ENCODE data around the gene TSPAN9. TPM values are rescaled to one million over a fixed set of nuclear protein-coding genes. Genes with fewer than 3 reads are reported as not detected.

Gene TSPAN9
- total RNA-seq, 3 donors from 2014 or later = 16.8 to 44.9 (median 36.9) TPM

DNA sequence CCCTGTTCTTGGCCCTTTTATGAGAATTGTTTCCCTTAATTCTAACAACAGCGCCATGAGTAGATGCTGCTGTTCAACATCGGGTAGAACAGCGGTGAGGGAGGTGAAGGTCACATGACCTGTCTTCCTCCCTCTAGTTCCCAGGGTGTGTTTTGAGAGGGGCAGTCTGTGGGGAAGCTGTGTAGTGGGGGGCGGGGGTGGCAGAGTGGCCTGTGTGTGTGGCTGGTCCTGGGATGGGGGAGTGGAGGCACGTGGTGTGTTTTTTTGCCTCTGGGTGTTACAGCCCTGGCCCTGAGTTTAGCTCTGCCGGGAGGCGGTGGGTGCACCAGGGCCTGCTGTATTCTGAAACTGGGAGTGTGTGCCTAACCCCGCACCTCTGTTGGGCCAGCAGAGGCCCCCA is 202.7 kb downstream of the TSPAN9 start:
- Histone ChIP-seq H3K4me1 (no peaks in the 10 kb centered on the region), H3K36me3 (no peaks in the 10 kb centered on the region), H3K4me3 (no peak overlapping the region), H3K27me3 (no peaks in the 10 kb centered on the region), H3K27ac (no peak overlapping the region), H3K9me3 (no peaks in the 10 kb centered on the region)
- TF ChIP-seq, protein P1, sequence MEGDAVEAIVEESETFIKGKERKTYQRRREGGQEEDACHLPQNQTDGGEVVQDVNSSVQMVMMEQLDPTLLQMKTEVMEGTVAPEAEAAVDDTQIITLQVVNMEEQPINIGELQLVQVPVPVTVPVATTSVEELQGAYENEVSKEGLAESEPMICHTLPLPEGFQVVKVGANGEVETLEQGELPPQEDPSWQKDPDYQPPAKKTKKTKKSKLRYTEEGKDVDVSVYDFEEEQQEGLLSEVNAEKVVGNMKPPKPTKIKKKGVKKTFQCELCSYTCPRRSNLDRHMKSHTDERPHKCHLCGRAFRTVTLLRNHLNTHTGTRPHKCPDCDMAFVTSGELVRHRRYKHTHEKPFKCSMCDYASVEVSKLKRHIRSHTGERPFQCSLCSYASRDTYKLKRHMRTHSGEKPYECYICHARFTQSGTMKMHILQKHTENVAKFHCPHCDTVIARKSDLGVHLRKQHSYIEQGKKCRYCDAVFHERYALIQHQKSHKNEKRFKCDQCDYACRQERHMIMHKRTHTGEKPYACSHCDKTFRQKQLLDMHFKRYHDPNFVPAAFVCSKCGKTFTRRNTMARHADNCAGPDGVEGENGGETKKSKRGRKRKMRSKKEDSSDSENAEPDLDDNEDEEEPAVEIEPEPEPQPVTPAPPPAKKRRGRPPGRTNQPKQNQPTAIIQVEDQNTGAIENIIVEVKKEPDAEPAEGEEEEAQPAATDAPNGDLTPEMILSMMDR (IDR thresholded peaks at IDR 0.05) = no peak
- TF ChIP-seq POLR2AphosphoS5 (IDR thresholded peaks at IDR 0.05) (no peak), POLR2A (IDR thresholded peaks at IDR 0.05) (no peak)
- intact Hi-C loops (cut with DNase I; ENCODE audit: low total_unique reads) = loop anchor here (10.0 kb wide), 1 partner anchor 135 kb away; no protein-coding TSS in a partner anchor
- DNase-seq (ENCODE audit: low spot score in 2 of 2) = no peak

DNA sequence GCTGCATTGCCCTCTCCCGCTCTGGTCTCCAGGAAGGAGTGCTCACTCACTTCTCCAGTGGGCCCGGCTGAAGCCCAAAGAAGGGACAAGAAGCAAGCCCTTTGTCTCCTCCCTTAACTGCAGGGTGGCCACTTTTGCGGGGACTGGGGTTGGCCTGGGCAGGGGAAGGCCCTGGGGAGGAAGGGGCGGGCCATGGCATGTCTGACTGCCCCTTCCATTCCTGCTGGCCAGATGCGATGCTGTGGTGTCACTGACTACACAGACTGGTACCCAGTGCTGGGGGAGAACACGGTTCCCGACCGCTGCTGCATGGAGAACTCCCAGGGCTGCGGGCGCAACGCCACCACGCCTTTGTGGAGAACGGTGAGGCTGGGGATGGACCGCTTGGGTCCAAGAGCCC is 203.8 kb downstream of the TSPAN9 start:
- TF ChIP-seq POLR2A (IDR thresholded peaks at IDR 0.05) = no peak
- TF ChIP-seq POLR2AphosphoS5 (IDR thresholded peaks at IDR 0.05) = no peak
- TF ChIP-seq, protein P1 (IDR thresholded peaks at IDR 0.05) = no peak
- Histone ChIP-seq H3K36me3 (no peaks in the 10 kb centered on the region), H3K9me3 (no peaks in the 10 kb centered on the region), H3K27ac (no peak overlapping the region), H3K4me3 (no peak overlapping the region), H3K27me3 (no peaks in the 10 kb centered on the region), H3K4me1 (no peaks in the 10 kb centered on the region)
- intact Hi-C loops (cut with DNase I; ENCODE audit: low total_unique reads) = no loop called here
- no peak for DNase-seq (ENCODE audit: low spot score in 2 of 2)

DNA sequence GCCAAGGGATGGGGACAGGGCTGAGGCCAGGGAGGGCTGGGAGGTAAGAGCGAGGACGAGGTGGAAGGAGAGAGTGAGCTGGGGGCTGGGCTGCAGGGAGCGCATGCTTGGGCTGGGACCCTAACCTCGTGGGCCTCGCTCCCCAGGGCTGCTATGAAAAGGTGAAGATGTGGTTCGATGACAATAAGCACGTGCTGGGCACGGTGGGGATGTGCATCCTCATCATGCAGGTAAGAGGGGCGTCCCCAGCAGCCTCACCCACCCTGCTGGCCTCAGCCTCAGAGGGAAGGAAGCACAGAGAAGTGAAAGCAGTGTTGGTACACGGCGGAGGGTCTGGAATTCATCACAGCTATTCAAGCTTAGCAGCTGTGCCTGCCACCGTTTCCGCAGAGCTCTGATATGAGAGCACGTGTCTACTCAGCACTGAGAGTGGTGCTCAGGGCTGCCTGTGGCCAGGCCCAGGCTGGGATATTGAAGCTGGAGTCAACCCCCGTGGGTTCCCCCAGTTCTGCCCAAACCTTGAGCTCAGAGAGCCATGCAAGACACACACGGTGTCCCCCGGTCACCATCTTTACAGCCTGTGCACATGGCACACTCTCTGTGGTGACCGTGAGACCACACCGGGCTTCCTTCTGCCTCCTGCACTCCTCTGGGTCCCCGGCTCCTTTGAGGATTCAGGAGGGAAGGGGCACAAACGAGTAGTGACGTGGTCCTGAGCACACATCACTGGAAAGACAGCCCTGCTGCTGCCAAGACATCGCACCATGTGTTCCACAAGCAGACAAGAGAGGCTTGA is 204.6 kb downstream of the TSPAN9 start:
- Histone ChIP-seq H3K27me3 (no peaks in the 10 kb centered on the region), H3K27ac (no peak overlapping the region), H3K36me3 (no peaks in the 10 kb centered on the region), H3K4me1 (no peaks in the 10 kb centered on the region), H3K9me3 (no peaks in the 10 kb centered on the region), H3K4me3 (no peak overlapping the region)
- intact Hi-C loops (cut with DNase I; ENCODE audit: low total_unique reads) = no loop called here
- TF ChIP-seq POLR2A (IDR thresholded peaks at IDR 0.05) (no peak), POLR2AphosphoS5 (IDR thresholded peaks at IDR 0.05) (no peak)
- TF ChIP-seq, protein P1 (IDR thresholded peaks at IDR 0.05) = no peak
- DNase-seq (ENCODE audit: low spot score in 2 of 2) = no peak

- no peak overlapping the region for H3K4me3 ChIP-seq
- no peak for DNase-seq (ENCODE audit: low spot score in 2 of 2)
- H3K27ac ChIP-seq = no peak overlapping the region
- H3K9me3 ChIP-seq = no peaks in the 10 kb centered on the region
- no peak for TF ChIP-seq POLR2A (IDR thresholded peaks at IDR 0.05)
- no peak for TF ChIP-seq POLR2AphosphoS5 (IDR thresholded peaks at IDR 0.05)
- TF ChIP-seq, protein P1 (IDR thresholded peaks at IDR 0.05) = no peak
- intact Hi-C loops (cut with DNase I; ENCODE audit: low total_unique reads) = no loop called here
- no peaks in the 10 kb centered on the region for H3K27me3 ChIP-seq
- no peaks in the 10 kb centered on the region for H3K4me1 ChIP-seq
- H3K36me3 ChIP-seq = no peaks in the 10 kb centered on the region
These were observed 205.1 kb downstream of the TSPAN9 start for GRCh38 chr12:3282384-3282670.

DNA sequence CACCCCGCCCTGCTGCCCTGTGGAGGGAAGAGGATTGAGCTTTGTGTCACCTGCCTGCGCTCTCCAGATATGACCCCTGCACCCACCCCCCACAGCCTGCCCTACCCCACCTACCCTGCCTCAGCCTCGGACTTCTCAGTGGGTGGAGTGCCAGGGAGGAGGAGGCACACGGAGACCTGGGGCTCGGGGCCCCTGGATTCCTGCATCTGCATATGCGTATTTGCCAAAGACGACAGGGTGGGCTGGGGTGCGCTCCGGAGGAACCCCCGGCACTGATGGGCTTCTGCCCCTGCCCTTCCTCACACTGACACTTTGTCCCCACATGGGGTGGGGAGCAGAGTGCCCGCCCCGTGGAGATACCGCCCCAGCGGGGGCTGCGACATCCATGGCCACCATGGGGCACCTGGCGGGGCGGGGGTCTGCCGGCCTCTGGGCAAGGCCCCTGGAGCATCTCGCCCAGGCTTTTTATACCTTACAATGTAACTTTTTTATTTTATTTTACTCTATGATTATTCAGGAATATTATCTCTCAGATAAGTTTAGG is 206.0 kb downstream of the TSPAN9 start:
- Histone ChIP-seq H3K27ac (no peak overlapping the region), H3K36me3 (no peaks in the 10 kb centered on the region), H3K4me1 (no peaks in the 10 kb centered on the region), H3K9me3 (no peaks in the 10 kb centered on the region), H3K4me3 (no peak overlapping the region), H3K27me3 (no peaks in the 10 kb centered on the region)
- DNase-seq (ENCODE audit: low spot score in 2 of 2) = no peak
- no peak for TF ChIP-seq POLR2A (IDR thresholded peaks at IDR 0.05)
- TF ChIP-seq POLR2AphosphoS5 (IDR thresholded peaks at IDR 0.05) = no peak
- TF ChIP-seq, protein P1 (IDR thresholded peaks at IDR 0.05) = no peak
- intact Hi-C loops (cut with DNase I; ENCODE audit: low total_unique reads) = no loop called here
